ENCODE measurements around the gene IL4.
A peak's percentile ranks its signal among the peaks of the same experiment; 100 is the strongest.

The IL4 gene

DNA sequence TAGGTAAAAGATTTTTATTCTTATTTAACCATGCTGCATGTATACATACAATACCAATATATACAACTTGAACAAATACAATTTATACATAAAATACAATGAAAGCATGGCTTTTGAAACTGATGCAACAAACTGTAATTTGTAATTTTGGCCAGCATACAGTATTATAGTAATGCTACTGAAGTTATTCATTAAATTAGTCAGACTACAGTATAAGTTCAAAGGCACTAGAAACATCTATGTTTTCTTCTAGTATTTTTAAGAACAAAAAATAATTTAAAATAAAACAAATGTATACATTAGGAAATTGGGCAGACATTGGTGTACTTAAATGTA lies 18.8 kb downstream of the IL4 start:
- no peak for DNase-seq (ENCODE audit: low read depth, low spot score)
- in situ Hi-C loops (cut with HindIII; ENCODE audit: low sequenced_read_pairs): no loop called here
- TF ChIP-seq, protein P1, sequence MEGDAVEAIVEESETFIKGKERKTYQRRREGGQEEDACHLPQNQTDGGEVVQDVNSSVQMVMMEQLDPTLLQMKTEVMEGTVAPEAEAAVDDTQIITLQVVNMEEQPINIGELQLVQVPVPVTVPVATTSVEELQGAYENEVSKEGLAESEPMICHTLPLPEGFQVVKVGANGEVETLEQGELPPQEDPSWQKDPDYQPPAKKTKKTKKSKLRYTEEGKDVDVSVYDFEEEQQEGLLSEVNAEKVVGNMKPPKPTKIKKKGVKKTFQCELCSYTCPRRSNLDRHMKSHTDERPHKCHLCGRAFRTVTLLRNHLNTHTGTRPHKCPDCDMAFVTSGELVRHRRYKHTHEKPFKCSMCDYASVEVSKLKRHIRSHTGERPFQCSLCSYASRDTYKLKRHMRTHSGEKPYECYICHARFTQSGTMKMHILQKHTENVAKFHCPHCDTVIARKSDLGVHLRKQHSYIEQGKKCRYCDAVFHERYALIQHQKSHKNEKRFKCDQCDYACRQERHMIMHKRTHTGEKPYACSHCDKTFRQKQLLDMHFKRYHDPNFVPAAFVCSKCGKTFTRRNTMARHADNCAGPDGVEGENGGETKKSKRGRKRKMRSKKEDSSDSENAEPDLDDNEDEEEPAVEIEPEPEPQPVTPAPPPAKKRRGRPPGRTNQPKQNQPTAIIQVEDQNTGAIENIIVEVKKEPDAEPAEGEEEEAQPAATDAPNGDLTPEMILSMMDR (IDR thresholded peaks at IDR 0.05; ENCODE audit: low read depth, low read length): no peak

DNA sequence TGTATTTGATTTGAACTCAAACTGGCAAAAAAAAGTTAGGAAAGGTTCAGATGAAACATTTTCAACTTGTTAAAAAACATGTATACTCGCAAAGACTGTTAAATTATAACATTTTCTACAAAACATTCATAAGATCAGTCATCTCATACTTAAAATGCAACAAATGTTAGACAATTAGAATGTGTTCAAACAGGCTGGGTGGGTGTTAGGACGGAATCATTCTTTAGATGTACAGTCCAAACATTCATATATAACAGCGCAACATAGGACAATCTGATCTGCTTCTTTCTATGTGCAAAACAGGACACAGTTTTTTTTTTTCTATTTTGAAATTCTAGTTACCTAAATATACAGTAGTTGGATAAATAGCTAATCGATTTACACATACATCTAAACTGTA lies 22.2 kb downstream of the IL4 start:
- DNase-seq (ENCODE audit: low read depth, low spot score): no peak
- H3K4me3 ChIP-seq (ENCODE audit: low read depth, low read length): no peak overlapping the region
- in situ Hi-C loops (cut with HindIII; ENCODE audit: low sequenced_read_pairs): no loop called here
- TF ChIP-seq, protein P1 (IDR thresholded peaks at IDR 0.05; ENCODE audit: low read depth, low read length): no peak

More for the DNA sequence above, 18.8 kb downstream of the IL4 start:
- H3K4me3 ChIP-seq (ENCODE audit: low read depth, low read length): no peak overlapping the region

- H3K4me3 ChIP-seq (ENCODE audit: low read depth, low read length): no peak overlapping the region
- TF ChIP-seq, protein P1 (IDR thresholded peaks at IDR 0.05; ENCODE audit: low read depth, low read length): no peak
- in situ Hi-C loops (cut with HindIII; ENCODE audit: low sequenced_read_pairs): no loop called here
- no peak for DNase-seq (ENCODE audit: low read depth, low spot score)
Measured at GRCh38 chr5:132704875-132705274, 31.1 kb downstream of the IL4 start.

DNA sequence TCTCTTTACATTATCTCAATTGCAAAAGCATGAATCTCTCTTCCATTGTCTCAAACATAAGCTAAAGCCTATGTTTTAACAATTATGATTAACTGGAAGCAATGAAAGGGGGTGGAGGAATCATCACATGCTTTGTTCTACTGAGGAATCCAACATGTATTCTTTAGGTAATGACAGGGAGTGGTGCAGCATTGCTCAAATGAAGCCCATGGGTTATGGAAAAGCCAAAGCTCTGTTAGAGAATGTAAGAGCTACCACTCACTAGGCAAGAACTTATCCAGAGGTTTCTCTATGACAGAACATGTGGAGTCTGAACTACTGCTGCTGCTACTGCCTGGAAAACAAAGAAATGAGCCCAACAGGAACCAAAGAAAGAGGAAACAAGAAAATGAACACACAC lies 34.9 kb downstream of the IL4 start:
- no peak overlapping the region for H3K4me3 ChIP-seq (ENCODE audit: low read depth, low read length)
- in situ Hi-C loops (cut with HindIII; ENCODE audit: low sequenced_read_pairs): no loop called here
- DNase-seq (ENCODE audit: low read depth, low spot score): no peak
- TF ChIP-seq, protein P1 (IDR thresholded peaks at IDR 0.05; ENCODE audit: low read depth, low read length): no peak

DNA sequence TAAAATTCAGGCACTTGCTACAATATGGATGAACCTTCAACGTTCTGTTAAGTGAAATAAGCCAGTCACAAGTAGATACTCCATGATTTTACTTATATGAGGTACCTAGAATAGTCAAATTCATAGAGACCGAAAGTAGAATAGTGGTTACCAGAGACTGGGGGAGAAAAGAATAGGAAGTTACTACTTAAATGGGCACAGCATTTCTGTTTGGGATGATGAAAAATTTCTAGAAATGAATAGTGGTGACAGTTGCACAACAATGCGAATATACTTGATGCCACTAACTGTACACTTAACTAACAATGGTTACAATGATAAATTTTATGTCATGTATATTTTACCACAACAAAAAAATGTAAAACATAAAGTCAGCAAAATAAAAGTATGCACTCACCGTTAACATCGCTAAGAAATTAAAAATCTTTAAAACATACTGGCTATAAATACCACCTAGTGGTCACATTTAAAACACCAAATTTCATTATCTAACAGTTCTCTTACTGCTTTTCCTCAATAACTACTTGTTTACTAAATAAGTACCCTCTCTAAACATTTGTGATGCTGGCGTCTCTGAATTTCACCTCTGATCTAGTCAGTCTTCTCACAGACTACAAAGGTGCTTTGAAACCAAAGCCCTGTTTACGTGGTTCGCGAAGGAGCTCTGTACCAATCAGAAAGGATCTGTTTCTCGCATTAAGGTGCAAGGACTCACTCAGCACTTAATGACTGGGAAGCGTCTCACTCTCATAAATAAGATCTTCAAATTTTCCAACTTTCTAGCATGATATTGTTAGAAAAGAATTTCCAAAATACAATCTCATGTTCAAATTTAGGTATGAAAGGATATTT lies 40.9 kb downstream of the IL4 start:
- in situ Hi-C loops (cut with HindIII; ENCODE audit: low sequenced_read_pairs): no loop called here
- TF ChIP-seq, protein P1 (IDR thresholded peaks at IDR 0.05; ENCODE audit: low read depth, low read length): peak; percentile 11
- no peak overlapping the region for H3K4me3 ChIP-seq (ENCODE audit: low read depth, low read length)
- DNase-seq (ENCODE audit: low read depth, low spot score): peak; percentile 16

- TF ChIP-seq, protein P1 (IDR thresholded peaks at IDR 0.05; ENCODE audit: low read depth, low read length): no peak
- no peak for DNase-seq (ENCODE audit: low read depth, low spot score)
- in situ Hi-C loops (cut with HindIII; ENCODE audit: low sequenced_read_pairs): no loop called here
- no peak overlapping the region for H3K4me3 ChIP-seq (ENCODE audit: low read depth, low read length)
Measured at GRCh38 chr5:132718544-132719312, 44.9 kb downstream of the IL4 start.

All from astrocyte of the spinal cord (primary cell).